Omental fat pad (tissue), 4 donors: ENCODE data around the gene SUPT3H. TPM values are rescaled to one million over a fixed set of nuclear protein-coding genes. Genes with fewer than 3 reads are reported as not detected.

Source experiments
- ATAC-seq: fragments of 150-250 bp; one replicate; pipeline ENCODE4 v1.9.1; 2016; ENCODE audit warnings: mild to moderate bottlenecking, moderate library complexity; ENCODE audit not compliant: low FRiP score
- DNase-seq: peaks from one replicate; pipeline ENCODE4 v3.0.0-alpha.2; 2019; ENCODE audit warnings: low spot score
- total RNA-seq, 4 donors: library from RNA; depleted of rRNA; stranded (reverse); fragments of >200 nt; gene quantifications; one replicate each; pipeline ENCODE4 v1.1.0, GENCODE V29; 2016
- TF ChIP-seq, protein P1 (sequence below), 3 donors: fragments of 450-650 bp; IDR thresholded peaks; one replicate each; pipeline ENCODE4 v1.5.1; 2016 to 2017; ENCODE audit warnings: antibody characterized with exemption in 3 of 3, mild to moderate bottlenecking in 3 of 3, moderate library complexity in 2 of 3

SUPT3H gene
- total RNA-seq, 4 donors from 2014 or later, result 2.2 to 8.4 (median 5.2) TPM

DNA sequence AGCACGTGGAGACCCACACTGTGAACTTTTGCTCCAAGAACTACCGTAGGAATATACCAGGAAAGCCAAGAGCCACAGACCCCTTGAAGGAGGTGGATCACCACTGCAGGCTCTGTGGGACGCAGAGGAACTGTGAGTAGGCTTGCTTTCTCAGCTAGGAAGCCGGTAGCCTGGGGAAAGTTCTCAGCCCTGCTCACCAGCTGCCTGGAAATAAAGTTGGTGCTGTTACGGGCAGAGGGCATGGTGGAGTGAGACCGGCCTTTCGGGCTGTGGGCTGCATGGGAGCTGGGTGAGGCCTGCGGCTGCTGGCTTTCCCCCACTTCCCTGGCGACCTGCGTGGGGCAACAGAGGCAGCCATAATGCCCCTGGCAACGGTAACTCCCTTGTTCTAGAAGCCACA lies 422.6 kb downstream of the SUPT3H start:
- no peak for DNase-seq
- no peak for ATAC-seq
- TF ChIP-seq, protein P1, sequence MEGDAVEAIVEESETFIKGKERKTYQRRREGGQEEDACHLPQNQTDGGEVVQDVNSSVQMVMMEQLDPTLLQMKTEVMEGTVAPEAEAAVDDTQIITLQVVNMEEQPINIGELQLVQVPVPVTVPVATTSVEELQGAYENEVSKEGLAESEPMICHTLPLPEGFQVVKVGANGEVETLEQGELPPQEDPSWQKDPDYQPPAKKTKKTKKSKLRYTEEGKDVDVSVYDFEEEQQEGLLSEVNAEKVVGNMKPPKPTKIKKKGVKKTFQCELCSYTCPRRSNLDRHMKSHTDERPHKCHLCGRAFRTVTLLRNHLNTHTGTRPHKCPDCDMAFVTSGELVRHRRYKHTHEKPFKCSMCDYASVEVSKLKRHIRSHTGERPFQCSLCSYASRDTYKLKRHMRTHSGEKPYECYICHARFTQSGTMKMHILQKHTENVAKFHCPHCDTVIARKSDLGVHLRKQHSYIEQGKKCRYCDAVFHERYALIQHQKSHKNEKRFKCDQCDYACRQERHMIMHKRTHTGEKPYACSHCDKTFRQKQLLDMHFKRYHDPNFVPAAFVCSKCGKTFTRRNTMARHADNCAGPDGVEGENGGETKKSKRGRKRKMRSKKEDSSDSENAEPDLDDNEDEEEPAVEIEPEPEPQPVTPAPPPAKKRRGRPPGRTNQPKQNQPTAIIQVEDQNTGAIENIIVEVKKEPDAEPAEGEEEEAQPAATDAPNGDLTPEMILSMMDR (IDR thresholded peaks at IDR 0.05), result no peak

DNA sequence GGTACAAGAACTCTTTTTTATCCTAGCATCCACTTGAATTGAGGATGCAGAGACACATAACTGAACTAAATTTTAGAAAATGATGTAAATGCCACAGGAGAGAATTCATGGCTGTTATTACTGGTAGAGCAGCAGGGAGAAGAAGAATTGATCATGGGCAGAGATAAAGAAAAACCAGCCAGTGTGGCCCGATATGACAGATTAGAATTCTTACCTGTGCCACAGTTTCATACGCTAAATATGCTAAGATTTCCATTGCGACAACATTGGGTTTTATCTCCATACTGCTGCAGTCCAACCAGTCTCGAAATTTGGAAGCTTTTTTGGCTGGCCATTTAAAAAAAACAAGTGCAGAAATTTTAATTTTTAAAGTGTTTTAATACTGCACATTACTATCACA lies 423.5 kb downstream of the SUPT3H start:
- TF ChIP-seq, protein P1 (IDR thresholded peaks at IDR 0.05), result no peak
- DNase-seq, result no peak
- ATAC-seq, result no peak

DNA sequence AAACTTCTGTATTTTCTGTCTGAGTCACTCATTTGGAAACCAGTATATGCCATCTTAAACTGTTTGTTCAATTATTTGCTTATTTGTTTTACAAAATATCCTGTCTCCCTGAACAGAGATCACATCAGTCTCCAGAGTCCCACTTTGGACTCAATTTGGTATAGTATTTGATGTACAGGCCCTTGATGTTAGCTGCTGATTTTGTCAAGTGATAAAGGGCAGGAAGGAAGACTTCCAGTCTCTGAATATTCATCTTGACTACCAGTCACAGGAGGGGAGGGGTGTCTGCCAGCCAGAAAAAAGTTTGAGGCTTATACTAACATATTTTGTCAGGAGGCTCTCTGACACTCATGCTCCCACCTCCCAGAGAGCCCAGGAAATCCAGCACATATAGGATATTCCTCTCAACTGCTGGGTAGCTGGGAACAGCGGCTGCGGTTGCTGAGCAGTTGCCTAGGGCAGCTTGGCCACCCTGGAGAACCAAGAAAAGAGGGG lies 426.4 kb downstream of the SUPT3H start:
- TF ChIP-seq, protein P1 (IDR thresholded peaks at IDR 0.05), result no peak
- DNase-seq, result no peak
- ATAC-seq, result no peak

DNA sequence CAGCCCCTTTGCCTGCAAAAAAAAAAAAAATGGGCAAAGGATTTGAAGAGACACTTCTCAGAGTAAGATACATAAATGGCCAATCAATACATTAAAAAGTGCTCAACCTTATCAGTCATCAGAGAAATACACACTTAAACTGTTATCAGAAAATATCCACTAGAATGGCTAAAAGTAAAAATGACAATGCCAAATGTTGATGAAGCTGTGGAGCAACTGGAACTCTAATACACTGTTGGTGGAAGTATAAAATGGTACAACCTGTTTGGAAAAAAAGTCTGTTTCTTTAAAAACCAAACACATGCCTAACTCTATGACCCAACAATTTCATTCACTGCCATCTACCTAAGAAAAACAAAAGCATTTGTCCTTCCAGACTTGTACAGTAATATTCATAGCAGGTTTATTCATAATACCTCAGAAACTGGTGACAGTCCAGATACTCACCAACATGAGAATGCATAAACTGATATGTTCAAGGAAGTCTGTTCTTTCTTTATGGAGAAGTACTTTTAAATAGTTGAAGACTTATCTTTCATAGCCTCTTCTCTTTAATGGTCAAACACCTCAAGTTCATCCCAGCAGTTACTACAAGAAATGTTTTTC lies 428.0 kb downstream of the SUPT3H start:
- ATAC-seq, result no peak
- TF ChIP-seq, protein P1 (IDR thresholded peaks at IDR 0.05), result no peak
- DNase-seq, result no peak

DNA sequence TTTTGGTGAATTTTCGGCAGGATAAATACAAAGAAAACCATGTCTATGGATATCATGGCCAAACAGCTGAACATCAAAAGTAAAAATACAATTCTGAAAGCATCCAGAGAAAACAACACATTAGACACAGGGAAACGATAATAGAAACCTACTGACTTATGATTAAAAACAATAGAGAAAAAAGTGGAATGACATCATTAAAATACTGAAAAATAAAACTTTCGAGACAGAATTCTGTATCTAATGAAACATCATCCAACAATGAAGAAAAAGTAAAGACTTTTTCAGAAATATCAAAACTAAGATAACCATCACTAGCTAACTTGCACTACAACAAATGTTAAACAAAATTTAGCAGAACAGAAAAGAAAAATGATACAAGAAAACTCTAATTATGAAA lies 434.2 kb downstream of the SUPT3H start:
- ATAC-seq, result no peak
- TF ChIP-seq, protein P1 (IDR thresholded peaks at IDR 0.05), result no peak

DNA sequence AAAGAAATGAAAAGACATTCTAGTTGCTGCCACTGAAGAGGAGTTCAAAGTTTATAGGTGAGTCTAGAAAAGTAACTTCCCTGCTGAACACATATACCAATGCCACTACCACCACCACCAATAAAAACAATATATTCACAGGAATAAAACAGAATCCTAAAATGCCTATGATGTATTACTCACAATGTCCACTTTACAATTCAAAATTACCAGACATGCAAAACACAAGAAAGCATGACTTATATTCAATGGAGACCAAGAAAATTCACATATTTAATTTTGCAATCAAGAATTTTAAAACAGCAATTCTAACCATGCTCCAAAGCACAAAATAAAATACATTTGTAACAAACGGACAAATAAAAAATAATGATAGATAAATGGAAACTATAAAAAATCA lies 434.9 kb downstream of the SUPT3H start:
- TF ChIP-seq, protein P1 (IDR thresholded peaks at IDR 0.05), result no peak
- DNase-seq (no peak), ATAC-seq (no peak)

More for the DNA sequence above, 434.2 kb downstream of the SUPT3H start:
- no peak for DNase-seq

DNA sequence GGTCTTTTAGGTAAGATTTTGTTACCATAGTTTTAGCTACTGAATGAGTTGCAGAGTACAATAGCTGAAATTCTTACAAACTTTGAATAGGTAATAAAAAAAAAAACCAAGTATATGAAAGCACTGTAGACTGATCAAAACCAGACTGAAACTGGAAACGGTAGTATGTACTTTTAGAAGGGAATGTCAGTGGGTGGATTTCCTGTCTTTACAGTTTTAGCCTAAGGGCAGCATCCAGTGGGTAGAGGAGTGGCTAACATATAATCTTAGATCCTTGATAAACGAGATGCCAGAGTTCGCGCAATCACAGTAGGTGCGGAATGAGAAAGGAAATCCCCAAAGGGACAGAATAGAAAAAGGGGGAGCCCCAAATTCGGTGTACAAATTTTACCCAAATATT lies 435.5 kb downstream of the SUPT3H start:
- DNase-seq (no peak), ATAC-seq (no peak)
- TF ChIP-seq, protein P1 (IDR thresholded peaks at IDR 0.05), result no peak
